GM12878 (cell line): Measurements from ENCODE around the gene APLP2. TPM values are rescaled to one million over a fixed set of nuclear protein-coding genes. Genes with fewer than 3 reads are reported as not detected.

Experiments used
- ATAC-seq: fragments of 200-7000 bp; cut with Tn5 transposase; 3 replicates; pipeline ENCODE4 v1.9.1; 2020; ENCODE audit warnings: mild to moderate bottlenecking, moderate library complexity
- BruUV-seq: library from RNA; stranded (reverse); fragments of 400-500 nt; replicated peaks from 2 replicates; lab custom pipeline; 2021; lab: Mats Ljungman, UMichigan
- CTCF ChIA-PET: fragments of 300-600 bp; sonication (Branson Sonifier 250); formaldehyde crosslinking; extraction: SDS; loops from one replicate; lab custom pipeline; 2021; ENCODE audit warnings: inconsistent platforms; lab: Yijun Ruan, JAX
- POLR2A ChIA-PET: fragments of 350-600 bp; formaldehyde crosslinking; extraction: SDS; loops from one replicate; lab custom pipeline; 2021; ENCODE audit warnings: inconsistent platforms; lab: Charles Lee
- RAD21 ChIA-PET: fragments of 300-600 bp; sonication (Branson Sonifier 250); formaldehyde crosslinking; loops from one replicate; lab custom pipeline; 2023; ENCODE audit warnings: antibody characterized with exemption; ENCODE audit not compliant: unreplicated experiment; lab: Charles Lee
- SMC1A ChIA-PET: fragments of 300-600 bp; sonication (Branson Sonifier 250); formaldehyde crosslinking; loops from one replicate; lab custom pipeline; 2023; ENCODE audit not compliant: unreplicated experiment, uncharacterized antibody; lab: Charles Lee
- DNase-seq: peaks from one replicate; pipeline ENCODE4 v3.0.0-alpha.2; 2011; ENCODE audit warnings: low read depth, low spot score
- FAIRE-seq: peaks from 3 replicates; lab custom pipeline; 2011; peaks lifted over from hg19 to GRCh38; lab: Jason Lieb, UNC
- H2AFZ ChIP-seq: 2 replicates; pipeline ENCODE4 v1.6.0; 2011; ENCODE audit warnings: low read depth, low read length, control low read depth; ENCODE audit not compliant: control insufficient read depth
- H3K27ac ChIP-seq: 2 replicates; pipeline ENCODE4 v1.5.1; 2011; ENCODE audit warnings: control low read depth; ENCODE audit not compliant: control insufficient read depth, insufficient read depth
- H3K27me3 ChIP-seq, 2 experiments: replicated peaks in 1 of 2; 2 replicates each; pipeline versions ENCODE4 v1.6.0 to v1.6.1; 2011; ENCODE audit warnings: low read length in 1 of 2; ENCODE audit not compliant: control insufficient read depth in 2 of 2, insufficient read depth in 2 of 2
- H3K36me3 ChIP-seq, 2 experiments: 2 replicates each; pipeline ENCODE4 v1.5.1; 2011; ENCODE audit warnings: low read length in 1 of 2; ENCODE audit not compliant: control insufficient read depth in 2 of 2, insufficient read depth in 2 of 2
- H3K4me1 ChIP-seq: 2 replicates; pipeline ENCODE4 v1.6.1; 2011; ENCODE audit warnings: mild to moderate bottlenecking, low read length, moderate library complexity, mixed read lengths; ENCODE audit not compliant: control insufficient read depth, insufficient read depth
- H3K4me2 ChIP-seq: 2 replicates; pipeline ENCODE4 v1.6.0; 2011; ENCODE audit warnings: control low read depth; ENCODE audit not compliant: control insufficient read depth, insufficient read depth
- H3K4me3 ChIP-seq: fragments of 200-600 bp; sonication (generic); 2 replicates; pipeline ENCODE4 v1.5.1; 2016
- H3K79me2 ChIP-seq: 2 replicates; pipeline ENCODE4 v1.6.0; 2011; ENCODE audit warnings: low read length; ENCODE audit not compliant: control insufficient read depth, insufficient read depth
- H3K9ac ChIP-seq: 2 replicates; pipeline ENCODE4 v1.8.0; 2011; ENCODE audit warnings: low read length, control low read depth, mixed read lengths; ENCODE audit not compliant: control insufficient read depth, insufficient read depth
- H3K9me3 ChIP-seq: replicated peaks from 3 replicates; pipeline ENCODE4 v1.5.1; 2011; ENCODE audit warnings: mild to moderate bottlenecking, low read length; ENCODE audit not compliant: control insufficient read depth, insufficient read depth
- H4K20me1 ChIP-seq: 2 replicates; pipeline ENCODE4 v1.6.0; 2011; ENCODE audit not compliant: control insufficient read depth, insufficient read depth
- EZH2 ChIP-seq: IDR thresholded peaks from 2 replicates; pipeline ENCODE4 v1.6.1; 2012; ENCODE audit warnings: low read depth, mild to moderate bottlenecking, control low read depth, inconsistent platforms, low read length, borderline replicate concordance; ENCODE audit not compliant: control insufficient read depth
- ZBTB40 ChIP-seq: fragments of 450-650 bp; IDR thresholded peaks from 2 replicates; pipeline ENCODE4 v1.6.1; 2016; ENCODE audit warnings: mild to moderate bottlenecking, moderate library complexity, borderline replicate concordance
- WGBS: methylation state at CpG from one replicate; pipeline ENCODE4 v1.1.6; 2016; ENCODE audit warnings: low lambda C conversion rate; ENCODE audit not compliant: insufficient replicate concordance, insufficient coverage; ENCODE audit errors: missing lambda C conversion rate; 5-methylcytosine and 5-hydroxymethylcytosine counted together
- in situ Hi-C: fragments of 300-500 bp; cut with MboI; formaldehyde crosslinking; loops from 9 replicates; pipeline ENCODE4 v1.14.3; 2018; ENCODE audit warnings: mixed read lengths
- intact Hi-C: fragments of 100-400 bp; cut with micrococcal nuclease; formaldehyde crosslinking; loops from one replicate; pipeline ENCODE4 v1.14.2; 2022; ENCODE audit not compliant: unreplicated experiment
- polyA plus RNA-seq, 11 experiments: library from polyadenylated mRNA; depleted of rRNA in 4 of 11; unstranded in 6 of 11; stranded (reverse) in 5 of 11; fragments of >200 nt; fragmentation: Nextera tagmentation in 4 of 11; fragmentation: Illumina TruSeq in 1 of 11; extraction: Ambion mirVana in 4 of 11; extraction: Trizol in 1 of 11; gene quantifications; 1 replicate in 1 of 11; 2 replicates in 10 of 11; pipeline versions ENCODE4 v1.2.1 to v1.2.3, GENCODE V29; 2011 to 2016; ENCODE audit warnings: inconsistent platforms in 2 of 11, missing spikeins in 2 of 11, low read depth in 1 of 11
- total RNA-seq, 4 experiments: library from RNA; depleted of rRNA in 3 of 4; stranded (reverse); fragments of >200 nt in 3 of 4; fragmentation: Illumina TruSeq in 1 of 4; extraction: Trizol in 1 of 4; gene quantifications; 2 replicates each; pipeline versions ENCODE4 v1.2.1 to v1.2.3, GENCODE V29; 2013 to 2021

The APLP2 gene
- total and polyA plus RNA-seq, 10 of the 15 experiments (the other 5 are each of a cell fraction or from before 2014, with no cell fraction given), result 2.3 to 38.8 (median 21.3) TPM

- intact Hi-C loops, result no loop called here
- ATAC-seq, result no peak
- TF ChIP-seq EZH2, result no peak
- TF ChIP-seq ZBTB40, result no peak
- POLR2A ChIA-PET, result no interaction called here
- peaks cover 0 to 2% of the 10 kb centered on the region in 2 experiments; a peak in 2 of 4 replicates for H3K27me3 ChIP-seq
- BruUV-seq, result no TSS peak
- H3K9ac ChIP-seq, result no peak overlapping the region
- no peaks in the 10 kb centered on the region for H3K9me3 ChIP-seq
- no peak for DNase-seq
- no peak overlapping the region for H3K27ac ChIP-seq
- RAD21 ChIA-PET, result no interaction called here
- no peak for FAIRE-seq
- H3K79me2 ChIP-seq, result no peaks in the 10 kb centered on the region
- H3K36me3 ChIP-seq, result no peaks in the 10 kb centered on the region
- SMC1A ChIA-PET, result no interaction called here
- H2AFZ ChIP-seq, result no peak overlapping the region
- H4K20me1 ChIP-seq, result no peaks in the 10 kb centered on the region
- no peak overlapping the region for H3K4me2 ChIP-seq
- no peak overlapping the region for H3K4me3 ChIP-seq
- H3K4me1 ChIP-seq, result no peaks in the 10 kb centered on the region
- in situ Hi-C loops, result no loop called here
- WGBS, result 16% methylated on average over 3 of the region's 3 CpGs
- CTCF ChIA-PET, result no interaction called here
These were observed 17.1 kb upstream of the APLP2 start for GRCh38 chr11:130052567-130052966.
